HG03457 (cell line): ENCODE results near the gene ZNF48.
A peak's percentile ranks its signal among the peaks of the same experiment; 100 is the strongest.

Source experiments
- ATAC-seq: cut with Tn5 transposase; IDR thresholded peaks from one replicate; pipeline ENCODE4 v1.9.1; 2021; ENCODE audit warnings: moderate number of reproducible peaks; ENCODE audit not compliant: unreplicated experiment

Gene ZNF48

DNA sequence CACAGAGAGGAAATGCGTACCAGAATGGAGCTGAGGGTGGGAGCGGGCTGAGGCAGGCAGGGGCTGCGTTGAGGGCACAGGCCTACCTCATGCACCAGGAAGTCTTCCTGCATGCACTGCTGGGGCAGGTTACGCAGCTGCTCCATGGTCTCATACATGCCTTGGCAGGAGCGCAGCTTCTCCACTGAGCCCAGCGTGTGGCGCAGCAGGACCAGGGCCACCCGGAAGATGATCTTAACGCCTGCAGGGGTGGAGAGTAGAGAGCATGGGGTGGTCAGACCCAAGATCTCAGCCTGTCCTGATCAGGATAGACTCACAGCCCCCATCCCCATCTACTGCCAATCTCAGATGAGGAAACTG is 36.7 kb upstream of the ZNF48 start:
- no peak for ATAC-seq

DNA sequence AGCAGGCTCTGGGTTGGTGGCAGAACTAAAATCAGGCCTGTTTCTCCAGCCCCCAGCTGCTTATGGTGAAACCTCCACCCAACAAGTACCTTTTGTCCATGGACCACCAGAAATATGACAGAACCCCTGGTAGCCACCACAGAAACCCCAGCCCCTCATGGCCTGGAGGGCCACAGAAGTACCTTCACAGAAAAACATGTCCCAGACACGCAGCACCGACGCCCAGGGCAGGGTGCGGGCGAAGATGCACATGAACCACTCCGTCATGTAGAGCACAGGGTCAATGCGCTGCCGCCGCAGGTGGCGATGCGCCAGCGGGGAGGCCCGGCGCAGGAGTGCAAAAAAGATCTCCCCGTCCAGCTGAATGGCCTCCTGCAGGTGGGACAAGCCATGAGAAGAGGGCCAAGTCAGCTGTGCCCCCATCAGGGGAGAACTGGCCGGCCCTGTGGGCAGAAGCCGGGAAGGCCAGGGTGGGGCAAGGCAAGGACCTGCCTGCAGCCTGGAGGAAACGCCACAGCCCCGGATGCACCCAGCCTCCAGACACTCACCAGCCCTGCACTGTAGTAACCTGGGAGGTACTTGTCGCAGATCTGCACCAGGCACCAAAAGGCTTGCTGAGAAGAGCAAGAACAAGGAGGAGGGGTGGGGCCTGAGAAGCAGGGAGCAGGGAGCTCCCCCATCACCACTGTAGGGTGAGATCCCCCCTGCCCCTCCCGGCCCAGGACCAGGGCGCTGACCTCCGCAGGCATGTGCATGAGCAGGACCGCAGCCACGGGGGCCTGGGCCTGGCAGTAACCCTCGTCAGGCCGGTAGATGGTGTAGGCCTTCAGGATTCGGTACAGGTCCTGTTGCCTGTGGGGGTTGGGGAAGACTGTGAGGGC is 36.0 kb upstream of the ZNF48 start:
- no peak for ATAC-seq

DNA sequence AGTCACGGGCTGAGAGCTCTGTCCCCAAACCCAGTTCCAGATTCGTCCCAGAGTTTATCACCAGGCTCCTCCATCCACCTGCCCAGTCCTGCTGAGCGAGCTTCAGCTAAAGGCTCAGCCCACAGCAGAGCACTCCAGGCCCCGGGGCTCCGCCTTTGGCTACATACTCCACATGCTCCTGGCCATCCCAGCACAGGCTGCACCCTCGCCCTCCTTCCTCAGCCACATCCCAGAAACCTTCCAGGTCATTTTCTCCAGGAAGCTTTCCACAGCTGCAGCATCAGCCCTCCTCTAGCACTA is 35.4 kb upstream of the ZNF48 start:
- no peak for ATAC-seq

DNA sequence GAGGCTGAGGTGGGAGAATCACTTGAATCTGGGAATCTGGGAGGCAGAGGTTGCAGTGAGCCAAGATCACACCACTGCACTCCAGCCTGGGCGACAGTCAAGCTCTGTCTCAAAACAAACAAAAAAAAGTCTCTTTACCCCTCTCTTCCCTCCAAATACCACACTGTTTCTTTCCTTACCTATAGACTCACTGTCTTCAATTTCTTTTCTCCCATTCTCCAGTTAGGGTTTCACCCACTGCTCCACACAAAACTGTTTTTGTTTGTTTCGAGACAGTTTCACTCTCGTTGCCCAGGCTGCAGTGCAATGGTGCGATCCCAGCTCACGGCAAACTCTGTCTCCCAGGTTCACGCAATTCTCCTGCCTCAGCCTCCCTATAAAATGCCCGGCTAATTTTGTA is 34.0 kb upstream of the ZNF48 start:
- no peak for ATAC-seq

DNA sequence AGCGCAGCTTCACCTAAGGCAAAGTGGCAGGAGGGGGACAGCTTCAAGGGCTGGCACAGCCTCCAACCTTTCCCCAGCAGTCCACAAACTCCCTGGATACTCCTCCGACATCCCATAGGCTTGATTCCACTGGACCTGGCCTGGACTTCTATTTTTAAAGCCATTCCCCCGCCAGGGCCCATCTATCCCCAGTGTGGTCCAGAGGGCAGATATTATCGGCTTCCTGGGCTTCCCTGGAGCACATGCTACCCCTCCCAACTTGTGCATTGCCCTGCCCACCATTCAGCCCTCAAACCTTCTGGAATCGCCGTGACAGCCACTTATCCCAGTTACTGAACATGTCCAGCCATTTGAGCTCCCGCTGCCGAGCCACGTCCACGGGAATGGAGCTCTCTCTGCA is 30.0 kb upstream of the ZNF48 start:
- no peak for ATAC-seq

DNA sequence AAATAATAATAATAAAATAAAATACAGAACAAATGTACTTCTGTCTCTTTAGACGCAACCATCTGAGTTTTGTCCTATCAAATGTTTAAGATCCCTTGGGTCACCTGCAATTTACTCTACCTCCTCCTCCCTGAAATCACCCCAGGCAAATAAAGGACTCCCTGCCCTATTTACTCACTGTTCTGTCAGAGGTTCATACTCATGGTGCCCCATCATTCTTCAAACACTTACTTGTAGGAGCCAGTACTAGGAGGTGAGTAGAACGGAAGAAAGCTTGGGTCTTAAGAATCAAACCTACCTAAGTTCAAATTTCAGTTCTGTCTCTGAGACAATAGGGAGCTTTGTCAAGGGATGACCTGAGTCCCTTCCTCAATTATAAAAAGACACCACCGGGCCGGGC is 28.7 kb upstream of the ZNF48 start:
- ATAC-seq, result no peak

DNA sequence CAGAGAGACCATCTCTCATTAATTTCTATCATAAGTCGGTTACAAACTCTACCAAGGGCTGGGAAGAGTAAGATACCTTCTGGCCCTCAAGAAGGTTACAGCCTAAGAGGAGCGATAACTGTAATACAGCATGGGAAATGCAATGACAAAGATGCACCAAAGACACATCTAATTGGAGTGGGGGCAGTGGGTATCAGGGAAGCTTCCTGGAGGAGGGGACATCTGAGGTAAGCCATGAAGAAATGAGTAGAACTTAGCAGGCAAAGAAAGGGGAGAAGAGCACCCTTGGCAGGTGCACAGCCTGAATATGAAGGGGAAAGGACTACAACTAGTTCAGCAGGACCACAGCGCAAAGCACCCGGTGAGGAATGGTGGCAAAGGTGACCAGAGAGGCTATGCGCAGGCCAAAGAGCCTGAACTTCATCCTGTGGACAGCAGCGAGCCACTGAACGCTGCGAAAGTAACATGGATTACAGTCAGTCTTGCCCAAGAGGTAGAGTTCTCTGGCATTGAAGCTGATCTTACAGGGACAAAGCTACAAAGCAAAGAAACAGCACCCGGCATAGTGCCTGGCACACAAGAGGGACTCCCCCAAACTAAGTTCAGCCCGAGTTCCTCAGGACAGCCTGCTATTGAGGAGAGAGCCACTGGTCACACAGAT is 27.7 kb upstream of the ZNF48 start:
- ATAC-seq, result no peak

DNA sequence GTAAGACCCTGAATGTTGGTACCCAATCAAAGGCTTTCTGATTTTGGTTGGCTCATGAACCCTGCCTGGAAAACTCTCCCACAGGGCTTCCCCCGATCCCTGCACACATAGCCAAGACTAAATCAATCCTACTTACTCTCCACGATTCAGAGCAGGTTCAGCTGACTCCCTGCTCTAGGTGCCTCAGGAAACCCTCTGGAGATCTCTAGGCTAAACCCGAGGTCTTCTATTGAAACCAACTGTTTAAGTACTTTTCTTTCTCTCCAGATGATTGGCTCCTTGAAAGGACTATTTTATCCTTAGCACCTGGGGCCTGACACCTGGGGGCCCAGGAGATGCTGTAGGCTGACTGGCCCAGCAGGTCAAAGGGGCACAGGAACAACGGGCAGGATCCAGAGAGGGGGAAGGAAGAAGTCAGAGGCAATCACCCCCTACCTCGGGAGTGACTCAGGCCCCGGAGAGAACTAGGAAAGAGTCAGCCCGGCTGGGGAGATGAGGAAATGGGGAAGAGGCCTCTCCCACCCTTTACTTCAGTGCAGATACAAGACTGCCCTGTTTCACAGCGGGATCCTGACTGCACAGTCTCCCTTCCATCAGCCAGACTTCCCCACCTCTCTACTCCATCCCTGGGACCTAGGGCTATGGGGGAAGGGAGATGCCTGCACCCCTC is 27.0 kb upstream of the ZNF48 start:
- ATAC-seq, result no peak

DNA sequence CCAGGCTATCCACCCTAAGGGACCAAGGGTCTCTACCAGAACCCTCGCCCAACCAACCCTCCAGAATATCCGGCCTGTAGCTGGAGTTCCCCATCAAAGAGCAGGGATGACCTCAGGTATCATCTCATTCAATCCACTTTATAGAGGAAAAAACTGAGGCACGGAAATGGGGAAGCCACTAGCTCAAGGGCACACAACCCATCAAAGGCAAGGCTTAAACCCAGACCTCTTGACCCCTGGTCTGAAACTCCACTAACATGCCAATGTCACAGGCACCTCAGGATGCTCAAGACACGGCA is 26.5 kb upstream of the ZNF48 start:
- ATAC-seq, result no peak

DNA sequence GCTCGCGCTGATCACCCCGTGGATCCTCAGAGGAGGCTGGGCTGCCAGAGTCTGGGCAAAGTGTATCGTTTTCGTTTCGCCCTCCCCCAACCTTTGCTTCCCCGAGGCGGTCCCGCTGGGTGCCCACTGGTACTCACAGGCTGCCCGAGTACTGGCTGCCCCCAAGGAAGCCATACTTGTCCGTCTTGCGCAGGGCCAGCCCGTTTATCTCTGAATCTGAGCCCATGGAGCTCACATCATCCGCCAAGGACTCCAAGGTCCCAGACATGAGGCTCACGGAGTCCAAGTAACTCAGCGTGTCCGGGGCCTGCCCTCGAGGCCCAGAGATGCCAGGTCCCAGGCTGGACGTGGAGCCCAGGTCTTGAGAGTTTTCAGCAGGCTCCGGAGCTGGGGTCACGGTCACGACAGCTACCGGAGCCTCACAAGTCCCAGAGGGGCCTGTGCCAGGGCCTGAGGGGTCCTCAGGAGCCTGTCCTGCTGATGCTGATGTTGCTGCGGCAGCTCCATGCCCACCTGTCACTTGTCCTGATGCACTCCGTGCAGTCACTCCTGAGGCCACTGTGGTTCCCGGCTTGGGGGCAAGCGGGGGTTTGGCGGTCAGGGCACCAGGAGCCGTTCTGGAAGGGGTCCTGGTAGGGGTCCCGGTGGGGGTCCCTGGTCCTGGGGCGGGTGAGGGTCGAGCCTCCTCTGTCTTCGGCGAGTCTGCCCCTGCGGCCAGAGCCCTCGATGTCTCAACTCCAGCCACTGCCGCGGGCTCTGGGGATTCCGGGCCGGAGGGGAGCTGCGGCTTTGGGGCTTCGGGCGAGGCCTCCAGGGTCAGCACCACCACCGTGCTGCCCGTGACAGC is 25.9 kb upstream of the ZNF48 start:
- no peak for ATAC-seq

DNA sequence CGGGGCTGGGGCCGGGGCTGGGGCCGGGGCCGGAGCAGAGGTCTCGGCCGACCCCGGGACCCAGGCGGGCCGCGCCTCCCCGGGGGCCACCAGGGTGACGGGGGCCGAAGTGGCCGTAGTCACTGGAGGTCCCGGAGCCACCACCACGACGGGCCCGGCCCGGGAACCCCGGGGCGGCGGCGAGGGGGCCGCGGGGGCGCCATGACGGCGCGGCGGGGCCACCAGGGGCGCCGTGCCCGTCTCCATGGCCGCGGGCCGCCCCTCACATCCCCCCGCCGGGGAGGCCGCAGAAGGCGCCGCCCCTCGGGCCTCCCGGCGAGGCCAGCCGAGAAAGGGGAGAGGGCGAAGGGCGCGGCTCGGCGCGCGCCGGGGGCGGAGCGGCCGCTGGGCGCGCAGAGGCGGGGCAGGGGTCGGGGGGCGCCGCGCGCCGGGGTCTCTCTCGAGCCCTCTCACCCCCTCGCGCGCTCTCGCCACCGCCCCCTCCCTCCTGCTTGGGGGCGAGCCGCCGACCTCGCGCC is 25.2 kb upstream of the ZNF48 start:
- peak; percentile 5 for ATAC-seq

DNA sequence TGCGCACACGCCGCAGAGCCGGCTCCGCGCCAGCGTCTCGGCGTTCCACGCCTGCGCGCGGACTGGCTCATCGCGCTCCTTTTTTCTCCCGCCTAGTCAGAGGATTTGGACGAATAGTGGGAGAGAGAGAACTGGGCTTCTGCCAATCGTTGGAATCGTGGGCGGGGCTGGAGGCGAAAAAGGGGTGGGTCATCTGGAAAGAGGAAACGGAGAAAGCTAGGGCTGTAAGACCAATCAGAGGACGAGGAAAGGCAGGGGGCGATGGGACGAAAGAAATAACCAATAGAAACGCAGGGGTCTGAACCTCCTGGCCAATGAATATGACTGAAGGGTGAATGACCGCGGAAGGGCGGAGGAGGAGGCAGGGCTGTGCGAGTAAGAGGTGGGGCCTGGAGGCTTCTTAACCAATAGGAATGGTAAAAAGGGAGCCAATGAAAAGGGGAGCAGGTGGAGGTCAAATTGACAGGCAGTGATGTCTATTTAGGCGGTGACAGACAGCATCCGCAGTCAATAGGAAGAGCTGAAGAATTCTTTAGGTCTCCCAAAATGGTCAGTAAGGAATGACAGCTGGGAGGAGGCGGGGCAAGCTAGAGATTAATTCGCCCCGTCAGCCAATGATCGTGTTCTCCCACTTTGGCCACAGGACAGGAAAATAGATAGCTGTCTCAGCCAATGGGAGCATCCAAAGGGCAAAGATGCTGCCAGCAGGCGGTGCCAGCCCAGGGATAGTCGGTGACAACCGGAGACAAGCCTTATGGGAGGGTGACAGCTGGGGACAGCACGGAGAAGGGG is 24.6 kb upstream of the ZNF48 start, which contains the start of gene TBC1D10B:
TBC1D10B (minus strand) TSS at position 39 of the 792 bp plus-strand sequence. CDS start 311 bp downstream, outside the sequence.
- peak; percentile 57 for ATAC-seq

DNA sequence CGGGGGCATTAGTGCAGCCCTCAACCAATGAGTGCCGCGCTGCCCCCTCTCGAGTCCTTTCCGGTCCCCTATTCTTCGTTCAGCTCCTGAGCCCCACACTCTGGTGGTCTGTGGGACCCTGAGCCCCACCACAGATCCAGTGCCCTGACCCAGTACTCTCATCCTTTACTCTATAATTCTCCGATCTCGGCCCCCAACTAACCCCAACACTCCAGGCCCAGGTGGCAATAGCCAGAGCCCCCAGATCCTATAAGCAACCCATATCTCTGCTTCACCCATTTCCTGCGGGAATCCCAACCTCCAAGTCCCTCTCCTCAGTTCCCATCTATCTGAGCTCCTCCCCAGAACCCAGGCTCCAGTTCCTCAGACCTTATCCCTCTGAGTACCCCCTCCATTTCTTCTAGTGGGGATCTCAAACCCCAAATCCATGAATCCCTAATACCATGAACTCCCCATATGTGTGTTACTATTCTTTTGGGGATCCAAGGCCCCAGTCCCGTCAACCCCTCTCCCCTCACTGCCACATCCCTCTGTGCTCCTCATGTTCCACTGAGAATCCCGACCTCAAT is 23.9 kb upstream of the ZNF48 start:
- ATAC-seq, result no peak

DNA sequence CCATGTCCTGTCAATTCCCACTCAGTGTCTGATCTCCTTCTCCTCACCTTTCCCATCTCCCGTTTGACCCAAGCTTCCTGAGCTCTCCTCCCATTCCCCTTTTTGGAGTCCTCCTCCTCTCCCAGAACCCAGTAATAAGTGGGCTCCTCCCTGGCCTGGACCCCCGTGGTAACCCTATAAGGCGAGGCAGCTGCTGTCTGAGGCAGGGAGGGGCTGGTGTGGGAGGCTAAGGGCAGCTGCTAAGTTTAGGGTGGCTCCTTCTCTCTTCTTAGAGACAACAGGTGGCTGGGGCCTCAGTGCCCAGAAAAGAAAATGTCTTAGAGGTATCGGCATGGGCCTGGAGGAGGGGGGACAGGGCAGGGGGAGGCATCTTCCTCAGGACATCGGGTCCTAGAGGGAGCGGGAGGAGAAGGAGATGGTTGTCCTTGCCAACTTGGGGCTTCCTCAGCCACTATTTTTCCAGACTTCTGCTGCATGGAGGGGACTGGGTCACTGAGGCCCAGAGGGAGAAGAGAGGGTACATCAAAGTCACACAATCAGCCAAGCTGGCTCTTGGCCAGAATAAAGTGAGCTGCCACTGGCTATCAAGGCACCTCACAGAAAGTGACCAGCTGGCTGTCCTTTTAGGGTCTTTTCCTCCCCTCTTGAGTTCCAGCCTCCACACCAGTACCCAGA is 23.0 kb upstream of the ZNF48 start:
- no peak for ATAC-seq

DNA sequence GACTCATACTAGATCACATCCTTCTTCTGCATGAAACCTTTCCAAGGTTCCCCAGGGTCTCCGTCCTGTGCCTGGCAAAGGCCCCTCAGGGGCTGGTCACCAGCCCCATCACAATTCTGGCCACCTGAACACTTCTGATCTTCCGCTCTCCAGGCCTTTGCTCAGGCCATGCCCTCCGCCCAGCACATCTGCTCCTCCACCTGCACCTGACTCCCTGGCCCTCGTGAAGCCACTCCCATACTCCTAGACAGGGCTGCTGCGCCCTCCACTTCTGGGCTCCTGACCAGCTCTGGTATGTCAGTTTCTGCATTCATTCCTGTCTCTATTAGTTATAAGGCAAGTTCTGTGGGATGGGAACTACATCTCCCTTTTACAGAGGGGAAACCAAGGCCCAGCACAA is 22.5 kb upstream of the ZNF48 start:
- no peak for ATAC-seq

DNA sequence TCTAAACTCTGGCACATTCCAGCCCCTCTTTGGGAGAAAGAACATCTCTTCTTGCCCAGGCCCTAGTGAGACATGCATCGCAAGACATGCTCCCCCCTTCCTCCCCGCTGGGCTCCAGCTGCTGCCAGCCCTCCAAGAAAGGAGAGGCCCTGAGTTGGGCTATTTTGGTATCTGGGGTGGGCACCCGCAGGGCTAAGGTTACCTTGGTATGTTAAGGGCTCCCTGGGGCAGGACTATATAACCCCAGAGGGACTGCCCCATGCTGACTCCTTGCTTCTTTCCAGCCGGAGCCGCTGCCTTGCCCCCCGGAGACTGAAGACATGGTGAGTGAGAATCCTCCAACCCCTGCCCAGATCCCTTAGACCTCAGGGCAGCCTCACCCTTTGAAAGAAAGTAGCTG is 20.7 kb upstream of the ZNF48 start, which contains the start of gene MYL11:
MYL11 (plus strand) TSS at position 265 of the 400 bp plus-strand sequence; CDS start at position 321, 56 bp downstream.
- no peak for ATAC-seq

DNA sequence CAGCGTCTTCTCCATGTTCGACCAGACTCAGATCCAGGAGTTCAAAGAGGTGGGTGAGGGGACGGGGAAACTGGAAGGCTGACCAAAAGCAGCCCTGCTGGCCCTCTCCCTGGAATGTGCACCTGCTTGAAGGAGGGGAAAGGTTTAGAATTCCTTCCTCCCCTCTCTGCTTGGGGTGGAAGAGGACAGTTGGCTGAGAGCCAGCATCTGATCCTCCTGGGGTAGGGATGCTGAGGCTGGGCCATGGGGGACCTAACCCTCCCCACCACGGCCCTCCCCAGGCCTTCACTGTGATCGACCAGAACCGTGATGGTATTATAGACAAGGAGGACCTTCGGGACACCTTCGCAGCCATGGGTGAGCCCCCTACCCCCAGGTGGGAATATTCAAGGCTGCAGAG is 19.4 kb upstream of the ZNF48 start:
- no peak for ATAC-seq

DNA sequence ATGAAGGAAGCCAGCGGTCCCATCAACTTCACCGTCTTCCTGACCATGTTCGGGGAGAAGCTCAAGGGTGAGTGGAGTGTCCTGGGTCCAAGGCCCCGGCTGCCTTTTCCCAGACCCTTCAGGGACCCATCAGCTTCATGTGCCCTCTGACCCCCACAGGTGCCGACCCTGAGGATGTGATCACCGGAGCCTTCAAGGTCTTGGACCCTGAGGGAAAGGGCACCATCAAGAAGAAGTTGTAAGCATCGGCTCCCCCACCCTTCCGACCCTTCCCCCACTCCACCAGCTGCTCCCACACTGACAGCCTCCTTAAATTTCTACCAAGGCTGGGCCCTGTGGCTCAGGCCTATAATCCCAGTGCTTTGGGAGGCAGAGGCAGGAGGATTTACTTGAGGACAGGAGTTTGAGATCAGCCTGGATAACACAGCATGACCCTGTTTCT is 18.7 kb upstream of the ZNF48 start:
- no peak for ATAC-seq
